ENCODE measurements around the gene TRAPPC2L. TPM values are rescaled to one million over a fixed set of nuclear protein-coding genes. Genes with fewer than 3 reads are reported as not detected.

Gene TRAPPC2L
- total and polyA plus RNA-seq, 10 of the 15 experiments (the other 5 are each of a cell fraction or from before 2014, with no cell fraction given): 56.3 to 363 (median 118) TPM

DNA sequence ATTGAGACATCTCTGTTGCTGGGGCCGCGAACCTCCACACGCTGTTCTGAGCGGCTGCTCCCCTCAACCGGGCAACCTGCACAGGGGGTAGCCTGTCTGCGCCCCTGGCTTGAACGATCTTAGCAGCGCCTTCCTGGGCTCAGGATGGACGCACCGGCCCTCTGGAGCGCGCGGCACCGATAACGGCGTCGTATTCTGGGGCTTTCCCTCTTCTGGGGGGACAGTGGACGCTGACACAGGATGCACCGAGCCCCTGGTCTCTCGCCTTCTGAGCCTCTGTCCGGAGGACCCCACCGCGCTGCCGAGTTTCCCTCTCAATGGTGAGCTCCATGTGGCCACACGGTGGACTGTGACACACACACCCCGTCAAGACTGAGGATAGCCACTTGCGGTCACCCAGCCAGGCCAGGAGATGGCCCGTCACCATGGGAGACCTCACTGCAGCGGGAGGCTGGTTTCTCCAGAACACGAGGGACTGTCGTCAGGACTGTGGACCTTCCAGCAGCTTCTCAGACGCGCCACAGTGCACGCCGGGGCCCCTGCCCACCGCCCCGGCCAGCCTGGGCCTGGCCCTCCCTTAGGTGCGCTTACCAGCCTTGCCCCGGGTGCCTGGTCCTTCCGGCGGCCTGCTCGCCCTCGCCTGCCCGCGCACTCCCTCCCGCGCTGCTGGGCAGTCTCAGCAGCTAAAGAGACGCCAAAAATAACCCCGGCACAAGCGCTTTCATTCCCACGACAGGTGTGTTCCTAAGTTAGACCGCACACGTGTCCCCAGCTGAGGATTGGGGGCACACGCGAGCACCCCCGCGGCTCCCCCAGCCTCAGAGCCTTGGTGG is 39.5 kb downstream of the TRAPPC2L start (continued):
- TF ChIP-seq, protein P1, sequence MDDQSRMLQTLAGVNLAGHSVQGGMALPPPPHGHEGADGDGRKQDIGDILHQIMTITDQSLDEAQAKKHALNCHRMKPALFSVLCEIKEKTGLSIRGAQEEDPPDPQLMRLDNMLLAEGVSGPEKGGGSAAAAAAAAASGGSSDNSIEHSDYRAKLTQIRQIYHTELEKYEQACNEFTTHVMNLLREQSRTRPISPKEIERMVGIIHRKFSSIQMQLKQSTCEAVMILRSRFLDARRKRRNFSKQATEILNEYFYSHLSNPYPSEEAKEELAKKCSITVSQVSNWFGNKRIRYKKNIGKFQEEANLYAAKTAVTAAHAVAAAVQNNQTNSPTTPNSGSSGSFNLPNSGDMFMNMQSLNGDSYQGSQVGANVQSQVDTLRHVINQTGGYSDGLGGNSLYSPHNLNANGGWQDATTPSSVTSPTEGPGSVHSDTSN (IDR thresholded peaks at IDR 0.05; ENCODE audit: insufficient replicate concordance, low read depth, low read length): no peak
- TF ChIP-seq POLR2AphosphoS5 (IDR thresholded peaks at IDR 0.05; ENCODE audit: low read length) (no peak), NR2C2 (IDR thresholded peaks at IDR 0.05; ENCODE audit: borderline replicate concordance, control insufficient read depth, insufficient read length, low read depth) (no peak), BHLHE40 (IDR thresholded peaks at IDR 0.05; ENCODE audit: borderline replicate concordance in 1 of 2, low read depth in 2 of 2, low read length in 1 of 2) (no peak), PAX5 (IDR thresholded peaks at IDR 0.05; ENCODE audit: borderline replicate concordance, low read depth, low read length) (no peak), FOXK2 (IDR thresholded peaks at IDR 0.05) (no peak)
- TF ChIP-seq, protein P2, sequence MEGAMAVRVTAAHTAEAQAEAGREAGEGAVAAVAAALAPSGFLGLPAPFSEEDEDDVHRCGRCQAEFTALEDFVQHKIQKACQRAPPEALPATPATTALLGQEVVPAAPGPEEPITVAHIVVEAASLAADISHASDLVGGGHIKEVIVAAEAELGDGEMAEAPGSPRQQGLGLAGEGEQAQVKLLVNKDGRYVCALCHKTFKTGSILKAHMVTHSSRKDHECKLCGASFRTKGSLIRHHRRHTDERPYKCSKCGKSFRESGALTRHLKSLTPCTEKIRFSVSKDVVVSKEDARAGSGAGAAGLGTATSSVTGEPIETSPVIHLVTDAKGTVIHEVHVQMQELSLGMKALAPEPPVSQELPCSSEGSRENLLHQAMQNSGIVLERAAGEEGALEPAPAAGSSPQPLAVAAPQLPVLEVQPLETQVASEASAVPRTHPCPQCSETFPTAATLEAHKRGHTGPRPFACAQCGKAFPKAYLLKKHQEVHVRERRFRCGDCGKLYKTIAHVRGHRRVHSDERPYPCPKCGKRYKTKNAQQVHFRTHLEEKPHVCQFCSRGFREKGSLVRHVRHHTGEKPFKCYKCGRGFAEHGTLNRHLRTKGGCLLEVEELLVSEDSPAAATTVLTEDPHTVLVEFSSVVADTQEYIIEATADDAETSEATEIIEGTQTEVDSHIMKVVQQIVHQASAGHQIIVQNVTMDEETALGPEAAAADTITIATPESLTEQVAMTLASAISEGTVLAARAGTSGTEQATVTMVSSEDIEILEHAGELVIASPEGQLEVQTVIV (IDR thresholded peaks at IDR 0.05; ENCODE audit: borderline replicate concordance, partially characterized antibody): no peak
- TF ChIP-seq, protein P3, sequence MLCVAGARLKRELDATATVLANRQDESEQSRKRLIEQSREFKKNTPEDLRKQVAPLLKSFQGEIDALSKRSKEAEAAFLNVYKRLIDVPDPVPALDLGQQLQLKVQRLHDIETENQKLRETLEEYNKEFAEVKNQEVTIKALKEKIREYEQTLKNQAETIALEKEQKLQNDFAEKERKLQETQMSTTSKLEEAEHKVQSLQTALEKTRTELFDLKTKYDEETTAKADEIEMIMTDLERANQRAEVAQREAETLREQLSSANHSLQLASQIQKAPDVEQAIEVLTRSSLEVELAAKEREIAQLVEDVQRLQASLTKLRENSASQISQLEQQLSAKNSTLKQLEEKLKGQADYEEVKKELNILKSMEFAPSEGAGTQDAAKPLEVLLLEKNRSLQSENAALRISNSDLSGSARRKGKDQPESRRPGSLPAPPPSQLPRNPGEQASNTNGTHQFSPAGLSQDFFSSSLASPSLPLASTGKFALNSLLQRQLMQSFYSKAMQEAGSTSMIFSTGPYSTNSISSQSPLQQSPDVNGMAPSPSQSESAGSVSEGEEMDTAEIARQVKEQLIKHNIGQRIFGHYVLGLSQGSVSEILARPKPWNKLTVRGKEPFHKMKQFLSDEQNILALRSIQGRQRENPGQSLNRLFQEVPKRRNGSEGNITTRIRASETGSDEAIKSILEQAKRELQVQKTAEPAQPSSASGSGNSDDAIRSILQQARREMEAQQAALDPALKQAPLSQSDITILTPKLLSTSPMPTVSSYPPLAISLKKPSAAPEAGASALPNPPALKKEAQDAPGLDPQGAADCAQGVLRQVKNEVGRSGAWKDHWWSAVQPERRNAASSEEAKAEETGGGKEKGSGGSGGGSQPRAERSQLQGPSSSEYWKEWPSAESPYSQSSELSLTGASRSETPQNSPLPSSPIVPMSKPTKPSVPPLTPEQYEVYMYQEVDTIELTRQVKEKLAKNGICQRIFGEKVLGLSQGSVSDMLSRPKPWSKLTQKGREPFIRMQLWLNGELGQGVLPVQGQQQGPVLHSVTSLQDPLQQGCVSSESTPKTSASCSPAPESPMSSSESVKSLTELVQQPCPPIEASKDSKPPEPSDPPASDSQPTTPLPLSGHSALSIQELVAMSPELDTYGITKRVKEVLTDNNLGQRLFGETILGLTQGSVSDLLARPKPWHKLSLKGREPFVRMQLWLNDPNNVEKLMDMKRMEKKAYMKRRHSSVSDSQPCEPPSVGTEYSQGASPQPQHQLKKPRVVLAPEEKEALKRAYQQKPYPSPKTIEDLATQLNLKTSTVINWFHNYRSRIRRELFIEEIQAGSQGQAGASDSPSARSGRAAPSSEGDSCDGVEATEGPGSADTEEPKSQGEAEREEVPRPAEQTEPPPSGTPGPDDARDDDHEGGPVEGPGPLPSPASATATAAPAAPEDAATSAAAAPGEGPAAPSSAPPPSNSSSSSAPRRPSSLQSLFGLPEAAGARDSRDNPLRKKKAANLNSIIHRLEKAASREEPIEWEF (IDR thresholded peaks at IDR 0.05; ENCODE audit: insufficient replicate concordance, low read depth, low read length): no peak

Data from GM12878 (cell line).